GM06990 (cell line): Measurements from ENCODE around the gene RCBTB2.
A peak's percentile ranks its signal among the peaks of the same experiment; 100 is the strongest.

Experiments
- DNase-seq: peaks from one replicate; pipeline ENCODE4 v3.0.0-alpha.2; 2011; ENCODE audit not compliant: insufficient read length; ENCODE audit errors: extremely low read depth
- H3K27me3 ChIP-seq: replicated peaks from 2 replicates; pipeline ENCODE4 v1.6.0; 2011; ENCODE audit warnings: low read length; ENCODE audit not compliant: control insufficient read depth, insufficient read depth
- H3K36me3 ChIP-seq: 2 replicates; pipeline ENCODE4 v1.5.1; 2011; ENCODE audit warnings: low read length; ENCODE audit not compliant: control insufficient read depth, insufficient read depth
- H3K4me3 ChIP-seq: replicated peaks from 2 replicates; pipeline ENCODE4 v1.5.1; 2011; ENCODE audit warnings: low read depth, mild to moderate bottlenecking, control low read depth, low read length
- TF ChIP-seq, protein P1 (sequence below): IDR thresholded peaks from 2 replicates; pipeline ENCODE4 v1.5.1; 2011; ENCODE audit warnings: low read length, control low read depth, mild to moderate bottlenecking, inconsistent platforms; ENCODE audit not compliant: insufficient read depth, poor library complexity, severe bottlenecking

The RCBTB2 gene

DNA sequence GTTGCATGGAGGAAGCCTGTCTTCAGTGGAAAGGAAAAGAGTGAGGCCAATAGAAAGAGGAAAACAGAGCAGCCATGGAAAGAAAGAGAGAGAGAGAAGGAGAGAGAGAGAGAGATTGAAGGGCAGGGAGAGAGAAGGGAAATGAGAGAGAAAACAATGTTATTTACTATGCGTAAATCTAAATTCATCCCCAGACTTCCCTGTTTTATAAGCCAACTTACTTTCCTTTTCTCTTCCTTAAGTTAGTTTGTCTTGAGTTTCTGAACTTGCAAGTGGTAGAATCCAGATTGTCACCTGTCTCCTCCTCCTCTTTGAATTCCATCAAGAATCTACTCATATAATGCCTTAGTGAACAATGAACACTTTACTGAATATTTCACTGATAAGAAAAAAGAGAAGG, 16.8 kb upstream of the RCBTB2 start:
- Histone ChIP-seq H3K4me3 (no peak overlapping the region), H3K36me3 (no peaks in the 10 kb centered on the region), H3K27me3 (no peaks in the 10 kb centered on the region)
- no peak for DNase-seq
- TF ChIP-seq, protein P1, sequence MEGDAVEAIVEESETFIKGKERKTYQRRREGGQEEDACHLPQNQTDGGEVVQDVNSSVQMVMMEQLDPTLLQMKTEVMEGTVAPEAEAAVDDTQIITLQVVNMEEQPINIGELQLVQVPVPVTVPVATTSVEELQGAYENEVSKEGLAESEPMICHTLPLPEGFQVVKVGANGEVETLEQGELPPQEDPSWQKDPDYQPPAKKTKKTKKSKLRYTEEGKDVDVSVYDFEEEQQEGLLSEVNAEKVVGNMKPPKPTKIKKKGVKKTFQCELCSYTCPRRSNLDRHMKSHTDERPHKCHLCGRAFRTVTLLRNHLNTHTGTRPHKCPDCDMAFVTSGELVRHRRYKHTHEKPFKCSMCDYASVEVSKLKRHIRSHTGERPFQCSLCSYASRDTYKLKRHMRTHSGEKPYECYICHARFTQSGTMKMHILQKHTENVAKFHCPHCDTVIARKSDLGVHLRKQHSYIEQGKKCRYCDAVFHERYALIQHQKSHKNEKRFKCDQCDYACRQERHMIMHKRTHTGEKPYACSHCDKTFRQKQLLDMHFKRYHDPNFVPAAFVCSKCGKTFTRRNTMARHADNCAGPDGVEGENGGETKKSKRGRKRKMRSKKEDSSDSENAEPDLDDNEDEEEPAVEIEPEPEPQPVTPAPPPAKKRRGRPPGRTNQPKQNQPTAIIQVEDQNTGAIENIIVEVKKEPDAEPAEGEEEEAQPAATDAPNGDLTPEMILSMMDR = no peak

DNA sequence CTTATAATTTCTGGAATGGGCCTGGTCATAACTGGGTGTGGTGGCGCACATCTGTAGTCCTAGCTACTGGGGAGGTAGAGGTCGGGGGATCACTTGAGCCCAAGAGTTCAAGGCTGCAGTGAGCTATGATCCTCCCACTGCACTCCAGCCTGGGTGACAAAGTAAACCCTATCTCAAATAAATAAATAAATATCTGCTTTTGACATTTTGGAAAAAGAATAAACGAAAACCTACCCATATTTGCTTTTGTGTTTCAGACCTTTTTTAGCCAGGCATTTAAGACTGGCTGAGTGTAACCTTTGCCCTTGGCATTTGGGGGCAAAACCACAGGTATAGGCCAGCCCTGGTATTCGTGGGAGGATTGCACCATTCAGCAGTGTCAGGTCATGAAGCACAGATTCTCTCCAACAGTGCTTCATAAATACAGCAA, 14.8 kb upstream of the RCBTB2 start:
- no peak for DNase-seq
- Histone ChIP-seq H3K36me3 (no peaks in the 10 kb centered on the region), H3K4me3 (no peak overlapping the region), H3K27me3 (no peaks in the 10 kb centered on the region)
- TF ChIP-seq, protein P1 = no peak

DNA sequence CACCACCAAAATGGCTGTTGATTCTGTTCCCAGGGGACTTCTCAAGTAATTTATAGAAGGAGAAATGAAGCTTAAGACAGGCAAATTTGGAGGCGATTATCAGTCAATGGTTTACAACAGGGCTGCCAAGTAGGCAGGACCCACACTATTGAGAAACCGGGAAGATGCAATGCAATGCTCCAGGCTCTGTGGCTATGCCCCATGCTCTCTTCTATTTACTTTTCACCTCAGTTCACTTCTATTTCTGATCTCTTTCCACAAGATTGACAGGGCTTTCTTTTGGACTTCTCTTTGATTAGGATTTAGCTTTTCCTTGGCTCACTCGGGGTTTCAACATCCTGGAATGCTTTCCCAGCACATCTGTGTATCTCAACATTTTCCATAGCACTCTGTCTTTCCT, 12.7 kb upstream of the RCBTB2 start:
- Histone ChIP-seq H3K27me3 (no peaks in the 10 kb centered on the region), H3K4me3 (no peak overlapping the region), H3K36me3 (no peaks in the 10 kb centered on the region)
- DNase-seq = no peak
- TF ChIP-seq, protein P1 = no peak

DNA sequence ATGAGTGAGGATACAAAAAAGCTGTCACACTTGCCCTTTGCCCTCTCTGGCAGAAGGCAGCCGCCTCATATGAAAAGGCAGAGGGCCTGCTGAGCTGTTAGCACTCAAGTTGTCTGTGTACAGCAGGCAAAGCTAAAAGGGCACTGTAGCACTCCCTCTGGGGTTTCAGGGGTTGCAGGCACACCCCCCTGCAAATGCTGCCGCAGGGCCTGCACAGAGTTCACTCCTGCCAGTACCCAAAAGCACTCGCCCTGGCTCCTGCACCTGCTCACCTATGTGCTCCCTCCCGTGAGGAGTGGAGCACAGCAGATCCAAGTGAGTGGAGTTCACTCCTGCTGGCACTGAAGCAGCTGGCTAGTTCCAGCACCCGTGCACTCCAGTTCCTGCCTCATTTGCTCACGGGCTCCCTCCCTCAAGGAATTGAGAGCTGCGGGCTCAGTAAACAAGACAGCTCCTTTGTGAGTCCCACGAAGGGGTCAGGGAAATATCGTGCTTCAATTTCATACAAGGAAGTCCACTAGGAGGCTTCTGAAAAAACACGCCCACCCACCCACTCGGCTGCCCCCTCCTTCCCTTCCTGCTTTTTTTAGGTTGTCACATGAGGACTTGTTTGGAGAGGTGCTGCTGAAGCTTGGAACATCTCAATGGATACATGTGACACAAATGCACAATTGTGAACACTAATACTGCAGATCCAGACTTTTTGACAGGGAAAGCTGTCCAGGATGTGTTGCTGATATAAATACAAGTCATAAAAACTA, 9.9 kb upstream of the RCBTB2 start:
- no peaks in the 10 kb centered on the region for H3K27me3 ChIP-seq
- TF ChIP-seq, protein P1 = no peak
- no peak overlapping the region for H3K4me3 ChIP-seq
- no peaks in the 10 kb centered on the region for H3K36me3 ChIP-seq
- DNase-seq = peak; percentile 18

DNA sequence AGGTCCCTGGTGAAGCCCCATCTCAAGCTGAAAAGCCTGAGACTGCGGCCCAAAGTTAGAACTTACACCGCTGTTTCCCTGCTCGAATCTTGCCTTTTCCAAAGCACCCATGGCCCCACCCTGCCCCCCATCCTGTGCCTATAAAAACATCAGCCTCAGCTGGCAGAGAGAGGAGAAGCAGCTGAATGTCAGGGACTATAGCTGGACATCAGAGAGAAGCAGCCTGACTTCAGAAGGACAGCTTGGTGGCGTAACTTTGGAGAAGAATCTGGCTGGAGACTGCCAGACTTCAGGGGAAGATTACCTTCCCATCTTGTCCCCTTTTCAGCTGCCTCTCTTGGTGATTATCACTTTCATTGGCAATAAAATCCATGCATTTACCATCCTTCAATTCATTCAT, 9.3 kb upstream of the RCBTB2 start:
- no peak overlapping the region for H3K4me3 ChIP-seq
- no peak for DNase-seq
- no peaks in the 10 kb centered on the region for H3K27me3 ChIP-seq
- TF ChIP-seq, protein P1 = no peak
- H3K36me3 ChIP-seq = no peaks in the 10 kb centered on the region

DNA sequence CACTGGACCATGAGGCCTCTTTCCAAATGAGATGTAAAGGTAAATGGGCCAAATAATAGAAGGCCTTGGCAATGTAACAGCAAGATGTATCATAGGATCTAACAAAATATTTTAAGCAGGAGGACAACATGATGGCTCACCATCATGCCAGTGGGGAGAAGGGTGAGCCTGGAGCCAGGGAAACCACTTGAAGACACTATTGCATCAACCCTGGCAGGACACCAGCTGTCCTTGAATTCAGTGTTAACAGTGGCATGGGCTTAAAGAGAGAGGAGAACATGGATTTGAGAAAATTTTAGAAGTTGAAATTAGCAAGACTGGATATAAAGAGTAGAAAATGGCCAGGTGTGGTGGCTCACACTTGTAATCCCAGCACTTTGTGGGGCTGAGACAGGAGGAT, 6.7 kb upstream of the RCBTB2 start:
- Histone ChIP-seq H3K27me3 (no peaks in the 10 kb centered on the region), H3K4me3 (no peak overlapping the region), H3K36me3 (no peaks in the 10 kb centered on the region)
- TF ChIP-seq, protein P1 = no peak
- DNase-seq = no peak
